Esophagus muscularis mucosa (tissue), 4 donors: ENCODE measurements around the gene ZBTB7B. TPM values are rescaled to one million over a fixed set of nuclear protein-coding genes. Genes with fewer than 3 reads are reported as not detected.

ENCODE experiments used
- DNase-seq: peaks from one replicate; pipeline ENCODE4 v3.0.0-alpha.2; 2017; ENCODE audit errors: extremely low spot score
- H3K27ac ChIP-seq, 4 donors: fragments of 200-600 bp; sonication (generic); replicated peaks in 1 of 4; 1 replicate in 3 of 4; 2 replicates in 1 of 4; pipeline ENCODE4 v1.5.1; 2016 to 2019; ENCODE audit warnings: mild to moderate bottlenecking in 1 of 4
- H3K27me3 ChIP-seq, 4 donors: fragments of 200-600 bp; sonication (generic); one replicate each; pipeline versions ENCODE4 v1.5.1 to v1.6.0; 2016 to 2019
- H3K36me3 ChIP-seq, 4 donors: fragments of 200-600 bp; sonication (generic); one replicate each; pipeline ENCODE4 v1.5.1; 2016 to 2019
- H3K4me1 ChIP-seq, 4 donors: fragments of 200-600 bp; sonication (generic); one replicate each; pipeline ENCODE4 v1.5.1; 2016 to 2019
- H3K4me3 ChIP-seq, 4 donors: fragments of 200-600 bp; sonication (generic); 1 replicate in 2 of 4; 2 replicates in 2 of 4; pipeline ENCODE4 v1.5.1; 2016 to 2019; ENCODE audit warnings: mild to moderate bottlenecking in 4 of 4, moderate library complexity in 1 of 4
- H3K9me3 ChIP-seq, 4 donors: fragments of 200-600 bp; sonication (generic); 1 replicate in 3 of 4; 2 replicates in 1 of 4; pipeline ENCODE4 v1.5.1; 2016 to 2019
- CTCF ChIP-seq, 3 experiments: fragments of 200-600 bp in 2 of 3; fragments of 450-650 bp in 1 of 3; sonication (generic) in 2 of 3; IDR thresholded peaks; one replicate each; pipeline ENCODE4 v1.5.1; 2017 to 2019; ENCODE audit warnings: antibody characterized with exemption in 3 of 3, mild to moderate bottlenecking in 2 of 3, moderate library complexity in 1 of 3
- EP300 ChIP-seq: sonication (generic); formaldehyde crosslinking; IDR thresholded peaks from one replicate; pipeline ENCODE4 v1.6.1; 2017; ENCODE audit warnings: antibody characterized with exemption
- POLR2A ChIP-seq: fragments of 450-650 bp; IDR thresholded peaks from one replicate; pipeline ENCODE4 v1.6.1; 2017; ENCODE audit warnings: antibody characterized with exemption, moderate library complexity, mild to moderate bottlenecking, low read depth
- POLR2AphosphoS5 ChIP-seq, 2 donors: sonication (generic); formaldehyde crosslinking; IDR thresholded peaks; one replicate each; pipeline ENCODE4 v1.6.1; 2017; ENCODE audit warnings: antibody characterized with exemption in 2 of 2
- WGBS: methylation state at CpG from one replicate; pipeline ENCODE4 v1.1.5; 2018; 5-methylcytosine and 5-hydroxymethylcytosine counted together
- intact Hi-C: fragments of 100-400 bp; cut with DNase I; formaldehyde crosslinking; loops from one replicate; pipeline ENCODE4 v1.15.1; 2023
- total RNA-seq, 4 donors: library from RNA; depleted of rRNA; stranded (reverse); fragments of >200 nt; gene quantifications; one replicate each; pipeline versions ENCODE4 v1.1.0 to v1.2.1, GENCODE V29; 2016

Gene ZBTB7B
- total RNA-seq, 4 donors from 2014 or later = 50.0 to 68.9 (median 55.8) TPM

DNA sequence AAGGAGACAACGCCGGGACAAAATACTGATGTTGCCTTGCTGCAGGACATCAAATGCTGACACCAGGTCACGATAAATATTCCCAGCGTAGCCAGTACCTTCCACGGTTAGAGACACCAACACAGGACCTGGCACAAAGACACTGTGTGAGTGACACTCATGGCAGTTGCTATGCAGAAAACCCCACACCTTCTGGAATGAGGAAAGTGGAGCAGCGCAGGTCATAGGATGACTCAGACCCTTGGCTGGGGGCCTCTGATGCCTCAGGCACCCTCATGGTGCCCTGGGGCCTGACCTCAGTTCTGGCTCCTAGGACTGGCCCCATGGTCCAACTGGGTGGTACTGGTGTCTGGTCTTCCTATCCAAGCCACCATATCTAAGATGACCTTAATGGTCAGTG, 24.0 kb downstream of the ZBTB7B start:
- no peak overlapping the region for H3K27ac ChIP-seq
- no peaks in the 10 kb centered on the region for H3K36me3 ChIP-seq
- H3K27me3 ChIP-seq = no peaks in the 10 kb centered on the region
- DNase-seq = no peak
- no peaks in the 10 kb centered on the region for H3K4me1 ChIP-seq
- H3K9me3 ChIP-seq = no peaks in the 10 kb centered on the region
- H3K4me3 ChIP-seq = no peak overlapping the region
- intact Hi-C loops = no loop called here
- 96% methylated on average over 6 of the region's 6 CpGs for WGBS
- TF ChIP-seq EP300 (no peak), CTCF (IDR thresholded peaks at IDR 0.05) (no peak), POLR2A (no peak), POLR2AphosphoS5 (IDR thresholded peaks at IDR 0.05) (no peak)

- H3K36me3 ChIP-seq = no peaks in the 10 kb centered on the region
- H3K27ac ChIP-seq = no peak overlapping the region
- no peaks in the 10 kb centered on the region for H3K4me1 ChIP-seq
- no peaks in the 10 kb centered on the region for H3K27me3 ChIP-seq
- no peak overlapping the region for H3K4me3 ChIP-seq
- WGBS = 89% methylated on average over 12 of the region's 16 CpGs
- no peak for DNase-seq
- TF ChIP-seq POLR2A (no peak), CTCF (IDR thresholded peaks at IDR 0.05) (no peak), POLR2AphosphoS5 (IDR thresholded peaks at IDR 0.05) (no peak), EP300 (no peak)
- H3K9me3 ChIP-seq = no peaks in the 10 kb centered on the region
- intact Hi-C loops = no loop called here
Measured at GRCh38 chr1:155029513-155030242, 27.1 kb downstream of the ZBTB7B start.

DNA sequence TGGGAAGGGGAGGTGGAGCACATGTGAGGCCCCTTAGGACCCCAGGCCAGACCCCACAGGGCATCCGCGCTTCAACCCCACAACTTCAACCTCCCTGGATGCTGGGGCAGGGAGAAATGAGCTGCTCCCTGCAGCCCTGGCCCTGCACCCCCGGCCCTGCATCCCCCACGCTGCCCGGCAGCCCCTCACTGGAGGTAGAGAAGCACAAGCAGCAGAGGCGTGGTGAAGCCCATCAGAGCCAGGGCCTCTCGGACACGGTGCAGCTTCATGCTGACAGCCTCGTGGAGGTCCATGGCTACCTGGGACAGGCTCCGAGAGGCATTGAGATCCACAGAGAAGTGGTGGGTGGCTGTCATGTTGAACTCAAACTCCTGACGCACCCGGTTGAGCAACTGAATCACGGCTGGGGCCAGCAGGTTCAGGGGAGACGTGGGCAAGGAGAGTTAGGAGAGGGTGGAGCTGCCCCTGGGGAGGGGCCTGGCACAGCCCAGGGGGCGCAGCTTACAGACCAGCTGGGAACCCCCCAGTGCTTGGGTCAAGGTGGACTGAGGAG, 27.7 kb downstream of the ZBTB7B start:
- intact Hi-C loops = no loop called here
- no peaks in the 10 kb centered on the region for H3K27me3 ChIP-seq
- no peak overlapping the region for H3K27ac ChIP-seq
- H3K36me3 ChIP-seq = no peaks in the 10 kb centered on the region
- no peak for DNase-seq
- 86% methylated on average over 13 of the region's 15 CpGs for WGBS
- no peak overlapping the region for H3K4me3 ChIP-seq
- TF ChIP-seq EP300 = no peak
- no peak for TF ChIP-seq POLR2AphosphoS5 (IDR thresholded peaks at IDR 0.05)
- no peak for TF ChIP-seq CTCF (IDR thresholded peaks at IDR 0.05)
- H3K4me1 ChIP-seq = no peaks in the 10 kb centered on the region
- no peaks in the 10 kb centered on the region for H3K9me3 ChIP-seq

- no peak for TF ChIP-seq POLR2A
- no peak for TF ChIP-seq POLR2AphosphoS5 (IDR thresholded peaks at IDR 0.05)
- no peak for TF ChIP-seq EP300
- no peak for TF ChIP-seq CTCF (IDR thresholded peaks at IDR 0.05)
- no peak overlapping the region for H3K4me3 ChIP-seq
- H3K27ac ChIP-seq = no peak overlapping the region
- 74% methylated on average over 11 of the region's 11 CpGs for WGBS
- no peaks in the 10 kb centered on the region for H3K9me3 ChIP-seq
- intact Hi-C loops = no loop called here
- DNase-seq = no peak
- H3K27me3 ChIP-seq = no peaks in the 10 kb centered on the region
- no peaks in the 10 kb centered on the region for H3K36me3 ChIP-seq
- H3K4me1 ChIP-seq = no peaks in the 10 kb centered on the region
Measured at GRCh38 chr1:155030899-155031298, 28.3 kb downstream of the ZBTB7B start.
